GM13976 (cell line): Measurements from ENCODE around the gene MLEC.

Source experiments
- DNase-seq: peaks from one replicate; pipeline ENCODE4 v3.0.0; 2012; ENCODE audit warnings: low spot score
- in situ Hi-C: fragments of 300-500 bp; cut with MboI; formaldehyde crosslinking; loops from one replicate; pipeline ENCODE4 v1.12.0; 2022; ENCODE audit warnings: low sequenced_read_pairs, mixed read lengths, inconsistent platforms; ENCODE audit not compliant: unreplicated experiment
- TF ChIP-seq, protein P1 (sequence below): IDR thresholded peaks from 2 replicates; pipeline ENCODE4 v1.5.1; 2012; ENCODE audit warnings: borderline replicate concordance, mild to moderate bottlenecking; ENCODE audit not compliant: insufficient read depth; ENCODE audit errors: extremely low read depth, missing control alignments, control extremely low read depth

Gene MLEC

DNA sequence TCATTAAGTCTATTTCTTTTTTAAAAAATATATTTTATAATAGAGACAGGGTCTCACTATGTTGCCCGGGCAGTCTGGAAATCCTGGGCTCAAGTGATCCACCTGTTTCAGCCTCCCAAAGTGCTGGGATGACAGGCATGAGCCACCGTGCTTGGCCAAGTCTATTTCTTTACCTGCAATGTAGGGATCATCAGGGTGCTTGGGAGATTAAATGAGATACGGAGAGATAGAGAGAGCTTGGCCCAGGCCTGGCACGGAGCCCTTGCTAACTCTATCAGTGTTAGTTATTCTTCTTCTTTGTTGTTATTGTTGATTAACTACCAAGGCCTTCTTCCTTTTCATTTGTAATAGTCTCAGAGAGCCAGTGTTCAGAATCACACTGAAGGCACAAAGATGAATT is 43.4 kb upstream of the MLEC start:
- in situ Hi-C loops: no loop called here
- DNase-seq: no peak
- TF ChIP-seq, protein P1, sequence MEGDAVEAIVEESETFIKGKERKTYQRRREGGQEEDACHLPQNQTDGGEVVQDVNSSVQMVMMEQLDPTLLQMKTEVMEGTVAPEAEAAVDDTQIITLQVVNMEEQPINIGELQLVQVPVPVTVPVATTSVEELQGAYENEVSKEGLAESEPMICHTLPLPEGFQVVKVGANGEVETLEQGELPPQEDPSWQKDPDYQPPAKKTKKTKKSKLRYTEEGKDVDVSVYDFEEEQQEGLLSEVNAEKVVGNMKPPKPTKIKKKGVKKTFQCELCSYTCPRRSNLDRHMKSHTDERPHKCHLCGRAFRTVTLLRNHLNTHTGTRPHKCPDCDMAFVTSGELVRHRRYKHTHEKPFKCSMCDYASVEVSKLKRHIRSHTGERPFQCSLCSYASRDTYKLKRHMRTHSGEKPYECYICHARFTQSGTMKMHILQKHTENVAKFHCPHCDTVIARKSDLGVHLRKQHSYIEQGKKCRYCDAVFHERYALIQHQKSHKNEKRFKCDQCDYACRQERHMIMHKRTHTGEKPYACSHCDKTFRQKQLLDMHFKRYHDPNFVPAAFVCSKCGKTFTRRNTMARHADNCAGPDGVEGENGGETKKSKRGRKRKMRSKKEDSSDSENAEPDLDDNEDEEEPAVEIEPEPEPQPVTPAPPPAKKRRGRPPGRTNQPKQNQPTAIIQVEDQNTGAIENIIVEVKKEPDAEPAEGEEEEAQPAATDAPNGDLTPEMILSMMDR: no peak

DNA sequence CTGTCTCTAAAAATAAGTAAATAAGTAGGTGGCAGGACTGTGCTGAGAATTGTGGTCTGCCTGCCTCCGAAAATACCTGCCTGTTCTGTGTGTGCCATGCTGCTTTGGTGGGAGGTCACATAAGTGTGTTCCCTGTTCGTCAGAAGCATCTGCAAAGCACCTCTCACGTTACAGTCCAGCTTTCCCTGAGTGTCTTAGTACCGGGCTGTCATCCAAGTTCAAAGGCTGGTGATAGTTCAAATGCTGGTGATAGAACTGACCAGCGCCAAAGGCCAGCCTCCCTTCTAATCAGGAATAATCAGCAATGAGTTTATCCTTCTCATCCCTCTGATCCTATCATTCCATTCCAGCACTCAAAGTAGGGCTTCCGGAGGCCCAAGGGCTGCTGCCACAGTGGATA is 40.9 kb upstream of the MLEC start:
- in situ Hi-C loops: no loop called here
- TF ChIP-seq, protein P1: no peak

DNA sequence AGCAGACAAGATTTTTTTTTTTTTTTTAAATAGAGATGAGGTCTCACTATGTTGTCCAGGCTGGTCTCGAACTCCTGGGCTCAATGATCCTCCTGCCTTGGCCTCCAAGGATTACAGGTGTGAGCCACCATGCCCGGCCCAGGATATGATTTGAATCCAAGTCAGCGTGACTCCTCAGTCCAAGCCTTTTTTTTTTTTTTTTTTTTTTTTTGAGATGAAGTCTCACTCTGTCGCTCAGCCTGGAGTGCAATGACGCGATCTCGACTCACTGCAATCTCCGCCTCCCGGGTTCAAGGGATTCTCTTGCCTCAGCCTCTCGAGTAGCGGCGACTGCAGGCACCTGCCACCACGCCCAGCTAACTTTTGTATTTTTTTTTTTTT is 39.6 kb upstream of the MLEC start:
- TF ChIP-seq, protein P1: no peak
- DNase-seq: no peak
- in situ Hi-C loops: no loop called here

More for the DNA sequence above, 40.9 kb upstream of the MLEC start:
- no peak for DNase-seq

DNA sequence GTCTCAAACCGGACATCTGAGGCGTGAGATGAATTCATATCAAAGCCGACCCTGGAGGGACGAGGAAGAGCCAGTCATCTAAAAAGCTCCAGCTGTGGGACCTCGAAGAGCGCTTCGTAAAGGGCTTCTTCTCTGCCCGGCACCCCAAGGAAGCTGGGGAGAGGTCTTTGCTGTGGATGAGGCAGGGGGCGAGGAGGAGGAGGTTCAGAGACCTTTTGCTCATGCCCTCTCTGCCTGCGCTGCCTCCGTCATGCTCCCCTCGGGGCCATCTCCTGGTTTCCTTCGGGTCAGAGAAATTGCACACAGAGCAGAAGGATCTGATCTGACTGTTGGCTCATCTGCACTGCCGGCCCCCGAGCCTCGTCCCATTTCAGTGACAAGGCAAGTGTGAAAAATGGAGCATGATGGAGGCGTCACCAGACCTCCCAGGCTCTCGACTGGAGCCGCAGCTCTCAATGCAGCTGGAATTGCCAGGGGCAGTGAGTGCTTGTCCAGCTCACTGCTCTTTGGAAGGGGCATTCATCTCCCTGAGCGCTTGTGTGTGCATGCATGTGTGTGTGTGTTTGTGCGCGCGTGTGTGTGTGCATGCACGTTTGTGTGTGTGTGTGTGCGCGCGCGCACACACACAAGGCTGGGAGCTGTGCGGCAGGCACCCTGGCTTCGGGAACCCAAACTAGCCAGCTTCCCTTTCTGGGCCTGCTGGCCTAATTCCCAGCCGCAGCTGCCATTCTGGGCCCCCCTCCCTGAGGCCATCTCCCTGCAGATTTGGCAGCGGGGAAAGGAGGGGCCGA is 37.3 kb upstream of the MLEC start:
- TF ChIP-seq, protein P1: no peak
- DNase-seq: no peak
- in situ Hi-C loops: no loop called here

DNA sequence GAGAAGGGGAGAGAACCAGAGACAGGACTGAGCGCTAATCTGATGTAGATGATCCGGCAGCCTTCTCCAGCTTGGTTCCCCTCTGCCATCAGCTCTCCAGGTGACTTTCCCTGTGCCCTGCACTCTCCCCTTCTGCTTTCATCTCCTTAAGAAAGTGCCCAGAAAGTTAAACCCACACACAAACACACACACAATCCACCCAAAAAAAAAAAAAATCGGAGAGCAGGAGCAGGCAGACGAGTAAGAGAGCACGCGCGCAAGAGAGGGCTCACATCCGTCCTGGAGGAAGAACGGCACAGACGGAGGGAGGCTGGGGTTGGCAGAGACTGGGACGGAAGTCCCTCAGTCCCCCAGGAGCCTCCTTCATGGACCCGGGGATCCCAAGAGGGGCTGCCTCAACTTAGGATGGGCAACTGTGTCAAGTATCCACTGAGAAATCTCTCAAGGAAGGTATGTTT is 36.7 kb upstream of the MLEC start:
- DNase-seq: no peak
- TF ChIP-seq, protein P1: no peak
- in situ Hi-C loops: no loop called here

DNA sequence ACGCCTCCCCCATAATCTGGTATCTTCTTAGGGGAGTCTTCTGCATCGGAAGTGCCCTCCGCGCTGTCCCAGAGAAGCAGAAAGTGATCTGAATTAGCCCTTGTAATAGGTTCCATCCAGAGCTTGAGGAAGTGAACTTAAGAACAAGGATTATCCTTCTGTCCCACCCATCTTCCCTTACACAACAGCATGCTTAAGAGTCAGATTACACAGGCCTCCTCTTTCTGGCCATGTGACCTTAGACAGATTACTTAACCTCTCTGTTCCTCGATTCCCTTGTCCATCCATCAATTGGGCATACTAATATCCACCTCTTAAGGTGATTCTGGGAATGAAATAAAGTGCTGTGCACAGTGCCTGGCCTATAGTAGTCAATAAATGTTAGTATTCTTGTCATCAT is 35.1 kb upstream of the MLEC start:
- in situ Hi-C loops: no loop called here
- no peak for DNase-seq
- TF ChIP-seq, protein P1: no peak
